IPS-15b (cell line): Measurements from ENCODE around the gene SLC24A3.

Source experiments
- H3K27me3 ChIP-seq: one replicate; pipeline ENCODE4 v1.6.1; 2013; ENCODE audit warnings: low read length; ENCODE audit not compliant: control insufficient read depth, insufficient read depth
- H3K36me3 ChIP-seq: one replicate; pipeline ENCODE4 v1.6.1; 2013; ENCODE audit warnings: low read length; ENCODE audit not compliant: control insufficient read depth, insufficient read depth
- H3K4me1 ChIP-seq: one replicate; pipeline ENCODE4 v1.6.1; 2013; ENCODE audit warnings: mild to moderate bottlenecking, low read length; ENCODE audit not compliant: control insufficient read depth, insufficient read depth
- H3K4me3 ChIP-seq: one replicate; pipeline ENCODE4 v1.5.1; 2013; ENCODE audit warnings: low read depth, low read length
- H3K9ac ChIP-seq: one replicate; pipeline ENCODE4 v1.6.1; 2013; ENCODE audit warnings: low read depth, mild to moderate bottlenecking, low read length
- H3K9me3 ChIP-seq: one replicate; pipeline ENCODE4 v1.6.1; 2013; ENCODE audit warnings: mild to moderate bottlenecking, low read length; ENCODE audit not compliant: control insufficient read depth, insufficient read depth

The SLC24A3 gene

GRCh38 chr20:19770375-19770774, 557.9 kb downstream of the SLC24A3 start:
- no peaks in the 10 kb centered on the region for H3K36me3 ChIP-seq
- no peak overlapping the region for H3K4me3 ChIP-seq
- no peaks in the 10 kb centered on the region for H3K9me3 ChIP-seq
- H3K27me3 ChIP-seq = no peaks in the 10 kb centered on the region
- no peak overlapping the region for H3K9ac ChIP-seq
- peaks cover 3% of the 10 kb centered on the region for H3K4me1 ChIP-seq

- peaks cover 3% of the 10 kb centered on the region for H3K4me1 ChIP-seq
- no peaks in the 10 kb centered on the region for H3K27me3 ChIP-seq
- no peaks in the 10 kb centered on the region for H3K36me3 ChIP-seq
- H3K9ac ChIP-seq = no peak overlapping the region
- no peak overlapping the region for H3K4me3 ChIP-seq
- H3K9me3 ChIP-seq = no peaks in the 10 kb centered on the region
Measured at GRCh38 chr20:19771031-19771430, 558.6 kb downstream of the SLC24A3 start.
